Ovary (tissue), 3 donors: ENCODE data around the gene EXOC1L.

Experiments
- POLR2A ChIP-seq: fragments of 450-650 bp; IDR thresholded peaks from one replicate; pipeline ENCODE4 v1.6.1; 2017; ENCODE audit warnings: antibody characterized with exemption, mild to moderate bottlenecking, moderate library complexity
- TF ChIP-seq, protein P1 (sequence below), 3 donors: fragments of 450-650 bp in 2 of 3; fragments of 200-600 bp in 1 of 3; IDR thresholded peaks; one replicate each; pipeline versions ENCODE4 v1.5.1 to v1.8.0; 2016 to 2022; ENCODE audit warnings: antibody characterized with exemption in 3 of 3, mild to moderate bottlenecking in 1 of 3
- donor health status: DM: no; HTN: no; CAD: no.

DNA sequence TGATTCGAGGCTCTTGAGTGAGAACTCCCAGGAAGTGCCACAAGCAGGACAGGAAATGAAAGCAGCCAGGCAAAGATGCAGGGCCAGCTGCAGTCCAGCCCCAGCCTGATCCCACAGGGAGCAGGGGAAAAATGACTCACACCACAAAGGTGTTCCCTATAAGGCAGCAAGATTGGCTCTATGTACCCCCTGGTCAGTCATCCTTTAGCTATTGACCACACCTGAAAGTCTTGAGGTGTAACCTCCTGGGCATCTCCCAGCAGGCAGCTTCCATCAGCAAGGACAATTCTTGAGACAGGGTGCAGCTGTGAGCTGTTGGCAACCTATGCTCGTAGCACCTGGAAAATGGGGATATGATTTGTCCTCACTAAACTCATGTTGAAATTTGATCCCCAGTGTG is 27.9 kb upstream of the EXOC1L start:
- TF ChIP-seq, protein P1, sequence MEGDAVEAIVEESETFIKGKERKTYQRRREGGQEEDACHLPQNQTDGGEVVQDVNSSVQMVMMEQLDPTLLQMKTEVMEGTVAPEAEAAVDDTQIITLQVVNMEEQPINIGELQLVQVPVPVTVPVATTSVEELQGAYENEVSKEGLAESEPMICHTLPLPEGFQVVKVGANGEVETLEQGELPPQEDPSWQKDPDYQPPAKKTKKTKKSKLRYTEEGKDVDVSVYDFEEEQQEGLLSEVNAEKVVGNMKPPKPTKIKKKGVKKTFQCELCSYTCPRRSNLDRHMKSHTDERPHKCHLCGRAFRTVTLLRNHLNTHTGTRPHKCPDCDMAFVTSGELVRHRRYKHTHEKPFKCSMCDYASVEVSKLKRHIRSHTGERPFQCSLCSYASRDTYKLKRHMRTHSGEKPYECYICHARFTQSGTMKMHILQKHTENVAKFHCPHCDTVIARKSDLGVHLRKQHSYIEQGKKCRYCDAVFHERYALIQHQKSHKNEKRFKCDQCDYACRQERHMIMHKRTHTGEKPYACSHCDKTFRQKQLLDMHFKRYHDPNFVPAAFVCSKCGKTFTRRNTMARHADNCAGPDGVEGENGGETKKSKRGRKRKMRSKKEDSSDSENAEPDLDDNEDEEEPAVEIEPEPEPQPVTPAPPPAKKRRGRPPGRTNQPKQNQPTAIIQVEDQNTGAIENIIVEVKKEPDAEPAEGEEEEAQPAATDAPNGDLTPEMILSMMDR (IDR thresholded peaks at IDR 0.05), result no peak
- no peak for TF ChIP-seq POLR2A
